NCI-H345 treated with DMSO at 0.1 percent for 48 hours (cell line): ENCODE results near the gene CCDC138.

ENCODE experiments used
- DNase-seq: peaks from one replicate; lab custom pipeline; 2025; ENCODE audit not compliant: unreplicated experiment; lab: John Stamatoyannopoulos, UW

CCDC138 gene

DNA sequence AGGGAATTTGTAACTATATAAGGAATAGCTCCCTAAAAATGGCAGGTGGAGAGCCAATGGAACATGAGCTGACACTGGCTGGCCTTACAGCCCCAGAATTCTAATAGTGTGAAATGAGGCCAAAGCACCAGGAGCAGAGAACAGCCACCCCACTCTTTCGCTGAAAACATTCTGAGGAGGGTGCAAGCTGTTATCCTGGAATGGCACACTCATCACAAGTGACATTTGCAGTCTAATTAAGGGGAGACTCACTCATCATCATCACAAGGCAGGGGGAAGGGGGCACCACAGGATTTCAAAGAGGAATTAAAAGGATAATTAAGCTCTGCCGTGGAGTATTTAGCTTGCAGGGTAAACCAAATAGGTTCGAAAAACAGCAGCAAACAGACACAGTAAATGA, 108.2 kb downstream of the CCDC138 start:
- DNase-seq, result no peak

DNA sequence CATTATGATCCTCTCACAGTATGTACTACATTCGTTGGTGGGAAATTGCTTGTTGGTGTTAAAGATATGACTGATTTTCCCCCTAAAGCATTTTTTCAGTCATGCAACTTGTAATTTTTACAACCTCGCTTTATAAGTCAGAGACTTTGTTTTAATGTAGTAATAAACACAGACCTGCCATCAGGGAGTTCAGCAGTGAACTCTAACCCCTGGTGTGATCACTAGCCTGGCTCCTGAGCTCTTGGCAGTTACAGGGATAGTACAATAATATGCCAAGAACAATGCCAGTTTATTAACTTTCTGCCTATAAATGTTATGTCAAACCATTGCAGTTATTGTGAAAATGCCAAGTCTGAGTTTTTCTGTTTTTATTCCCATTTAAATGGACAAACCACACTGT, 108.6 kb downstream of the CCDC138 start:
- no peak for DNase-seq

DNA sequence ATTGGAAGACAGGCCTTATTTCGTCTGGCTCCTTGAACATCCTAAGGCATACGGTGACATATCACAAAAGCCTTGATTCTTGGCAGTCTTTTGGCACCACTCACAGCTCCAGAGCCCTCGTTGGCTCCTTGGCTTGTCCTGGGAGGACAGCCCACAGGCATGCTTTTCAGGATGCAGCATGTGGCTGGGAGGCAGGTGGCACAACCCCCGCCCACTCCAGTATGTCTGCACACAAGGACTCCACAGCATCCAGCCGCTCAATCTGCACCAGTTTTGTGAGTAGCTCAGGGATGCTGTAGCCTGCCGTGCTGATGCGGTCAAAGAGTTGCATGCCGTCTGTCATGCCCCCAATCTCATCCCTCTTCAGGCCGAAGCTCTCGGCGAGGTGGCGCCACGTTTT, 110.2 kb downstream of the CCDC138 start:
- DNase-seq, result no peak

DNA sequence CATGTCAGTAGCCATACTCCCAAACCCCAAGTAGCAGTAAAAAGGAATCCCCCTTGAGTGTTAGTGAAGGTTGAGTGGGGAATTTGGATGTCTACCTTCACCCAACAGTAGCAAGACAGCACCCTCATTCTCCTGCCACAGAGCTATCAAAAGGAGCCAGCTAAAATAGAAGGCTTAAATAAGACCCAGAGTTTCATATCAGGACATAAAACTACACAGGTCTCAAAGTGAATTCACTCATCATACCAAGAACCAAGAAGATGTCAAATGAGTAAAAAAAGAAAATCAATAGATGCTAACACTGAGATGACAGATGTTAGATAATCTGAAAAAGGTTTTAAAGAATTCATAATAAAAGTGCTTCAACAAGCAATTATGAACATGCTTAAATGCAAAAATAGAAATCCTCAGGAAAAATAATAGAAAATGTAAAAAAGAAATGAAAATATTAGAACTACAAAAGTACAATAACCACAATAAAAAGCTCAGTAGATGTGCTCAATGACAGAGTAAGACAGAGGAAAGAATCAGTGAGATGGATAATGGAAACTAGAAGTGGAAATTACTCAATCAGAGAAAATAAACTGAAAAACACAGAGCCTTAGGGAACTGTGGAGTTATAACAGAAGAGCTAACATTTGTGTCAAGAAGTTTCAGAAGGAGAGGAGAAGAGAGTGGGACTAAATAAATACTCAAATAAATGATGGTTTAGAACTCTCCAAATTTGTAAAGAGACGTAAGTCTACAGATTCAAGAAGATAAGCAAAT, 111.9 kb downstream of the CCDC138 start:
- no peak for DNase-seq

DNA sequence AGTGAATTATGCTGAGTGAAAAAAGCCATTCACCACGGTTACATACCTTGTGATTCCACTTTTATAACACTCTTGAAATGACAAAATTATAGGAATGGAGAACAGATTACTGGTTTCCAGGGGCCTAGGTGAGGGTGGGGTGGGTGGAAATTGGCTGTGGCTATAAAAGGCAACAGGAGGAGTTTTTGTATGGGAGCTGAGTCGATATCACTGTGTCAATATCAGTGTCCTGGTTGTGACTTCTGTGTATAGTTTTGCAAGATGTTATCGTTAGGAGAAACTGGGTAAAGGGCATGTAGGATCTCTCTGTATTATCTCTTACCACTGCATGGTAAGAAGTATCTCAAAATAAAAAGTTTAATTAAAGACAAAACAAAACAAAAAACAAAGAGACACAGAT, 118.1 kb downstream of the CCDC138 start:
- no peak for DNase-seq

DNA sequence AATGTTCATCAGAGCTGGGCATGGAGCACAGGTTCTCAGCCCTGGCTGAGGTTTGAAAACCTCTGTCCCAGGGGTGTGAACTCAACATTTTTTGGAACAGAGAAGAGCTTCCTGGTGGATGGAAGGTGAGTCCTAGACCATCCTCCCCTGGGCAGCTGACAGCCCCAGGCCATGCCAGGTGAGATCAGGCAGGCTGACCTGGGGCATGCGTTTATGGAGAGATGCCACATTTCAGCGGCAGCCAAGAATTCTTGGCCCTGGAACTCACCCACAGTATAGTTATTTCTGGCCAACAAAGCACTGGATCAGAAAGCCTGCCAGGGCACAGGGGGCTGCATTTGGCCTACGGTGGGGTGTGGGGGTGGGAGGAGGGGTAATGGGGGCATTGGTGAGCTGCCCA, 118.6 kb downstream of the CCDC138 start:
- DNase-seq, result no peak

DNA sequence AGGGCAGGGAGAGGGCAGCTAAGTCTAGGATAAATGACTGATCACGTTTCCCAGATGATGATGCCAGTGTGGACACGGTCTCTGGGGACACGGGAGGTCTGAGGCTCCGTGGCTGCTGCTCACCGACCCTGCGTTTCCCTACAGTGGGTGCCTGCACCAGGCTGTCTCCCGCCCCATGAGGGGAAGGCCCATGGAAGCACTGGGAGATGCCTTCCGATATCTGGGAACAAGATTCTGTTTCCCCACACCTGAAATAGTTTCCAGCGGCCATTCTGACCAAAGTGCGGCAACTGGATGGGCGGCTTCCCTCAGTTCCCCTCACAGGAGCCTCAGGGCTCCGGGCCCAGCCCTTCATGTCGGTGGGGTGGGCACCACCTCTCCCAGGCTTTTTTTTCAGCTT, 119.3 kb downstream of the CCDC138 start:
- no peak for DNase-seq

DNA sequence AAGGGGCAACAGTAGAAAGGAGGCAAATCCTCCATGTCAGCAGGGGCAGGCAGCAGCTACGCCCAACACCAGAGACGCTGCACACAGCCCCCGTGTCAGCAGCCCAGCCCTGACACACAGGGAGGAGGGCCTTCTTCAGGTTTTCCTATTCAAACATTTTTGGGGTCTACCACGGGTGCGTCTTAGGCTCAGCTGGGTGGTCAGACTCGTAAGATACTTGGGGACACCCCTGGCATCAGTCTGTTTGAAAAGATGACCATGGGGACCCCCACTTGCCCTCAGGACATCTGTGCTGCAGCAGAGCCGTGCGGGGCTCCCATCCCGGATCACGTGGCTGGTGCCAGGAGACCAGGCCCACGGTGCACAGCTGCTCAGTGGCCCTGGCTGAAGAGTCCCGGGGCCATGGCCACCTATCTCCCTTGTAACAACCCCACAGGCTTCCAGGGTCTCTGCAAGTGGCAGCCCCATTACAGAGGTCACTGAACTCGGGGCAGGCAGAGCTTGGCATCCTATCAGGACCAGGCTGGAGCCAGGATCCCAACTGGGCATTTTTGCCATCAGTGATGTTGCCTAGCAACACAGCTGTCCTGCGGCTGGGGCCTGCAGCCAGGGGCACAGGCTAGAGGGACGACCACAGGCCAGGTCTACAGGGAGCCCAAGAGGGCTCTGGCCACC, 120.0 kb downstream of the CCDC138 start:
- no peak for DNase-seq

DNA sequence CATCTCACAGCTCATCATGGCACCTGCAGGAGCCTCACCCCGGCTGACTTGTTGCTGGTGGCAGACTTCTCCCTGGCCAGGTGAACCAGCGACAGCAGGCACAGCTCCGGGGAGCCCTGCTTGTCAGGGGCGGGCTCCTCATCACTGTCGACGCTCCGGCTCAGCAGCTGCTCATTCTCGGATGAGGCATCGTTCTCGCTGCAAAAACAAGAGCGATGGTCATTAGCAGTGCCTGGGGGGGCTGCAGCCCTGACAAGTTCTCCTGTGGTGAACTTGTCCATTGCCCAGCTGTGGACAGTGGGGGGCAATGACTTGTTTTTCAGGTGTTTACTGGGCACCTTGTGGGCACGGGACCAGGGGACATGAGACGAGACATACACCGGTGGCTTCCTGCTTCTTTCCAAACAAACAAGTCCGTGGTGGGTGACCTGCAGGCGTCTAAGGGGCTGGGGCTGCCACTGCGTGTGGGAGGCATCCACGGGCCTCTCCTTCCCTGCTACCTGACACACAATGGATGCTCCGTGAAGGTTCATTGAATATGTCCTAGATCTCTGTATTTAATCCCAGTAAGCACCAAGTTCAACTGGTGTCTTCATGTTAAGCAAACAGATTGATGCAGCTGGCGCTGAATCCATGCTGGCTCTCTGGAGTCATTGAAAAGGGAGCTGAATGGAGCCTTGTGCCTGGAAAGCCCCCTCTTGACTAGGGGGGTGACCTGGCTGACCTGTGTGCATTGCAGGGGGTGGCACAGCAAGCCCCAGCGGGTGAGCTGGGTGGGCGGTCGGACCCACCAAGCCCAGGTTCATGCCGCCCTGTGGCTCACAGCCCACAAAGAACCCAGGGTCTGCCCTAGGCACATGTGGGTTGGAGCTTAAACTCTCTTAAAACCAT, 121.5 kb downstream of the CCDC138 start:
- peak; percentile 6 for DNase-seq

DNA sequence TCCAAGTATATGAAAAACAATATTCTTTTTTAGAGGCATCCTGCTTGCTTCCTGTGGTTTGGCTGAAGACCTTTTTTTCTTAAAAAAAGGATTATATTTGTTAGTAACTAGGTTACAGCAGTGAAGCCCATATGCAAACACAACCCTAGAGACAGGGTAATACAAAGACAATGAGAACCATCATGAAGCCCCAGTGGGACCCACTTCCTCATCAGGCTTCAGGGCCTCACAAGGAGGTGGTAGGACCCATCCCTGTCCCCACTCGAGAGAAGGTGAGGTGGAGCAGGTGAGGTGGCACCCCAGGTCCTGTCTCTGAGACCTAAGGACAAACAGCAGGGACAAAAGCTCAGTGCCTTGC, 122.1 kb downstream of the CCDC138 start:
- no peak for DNase-seq

DNA sequence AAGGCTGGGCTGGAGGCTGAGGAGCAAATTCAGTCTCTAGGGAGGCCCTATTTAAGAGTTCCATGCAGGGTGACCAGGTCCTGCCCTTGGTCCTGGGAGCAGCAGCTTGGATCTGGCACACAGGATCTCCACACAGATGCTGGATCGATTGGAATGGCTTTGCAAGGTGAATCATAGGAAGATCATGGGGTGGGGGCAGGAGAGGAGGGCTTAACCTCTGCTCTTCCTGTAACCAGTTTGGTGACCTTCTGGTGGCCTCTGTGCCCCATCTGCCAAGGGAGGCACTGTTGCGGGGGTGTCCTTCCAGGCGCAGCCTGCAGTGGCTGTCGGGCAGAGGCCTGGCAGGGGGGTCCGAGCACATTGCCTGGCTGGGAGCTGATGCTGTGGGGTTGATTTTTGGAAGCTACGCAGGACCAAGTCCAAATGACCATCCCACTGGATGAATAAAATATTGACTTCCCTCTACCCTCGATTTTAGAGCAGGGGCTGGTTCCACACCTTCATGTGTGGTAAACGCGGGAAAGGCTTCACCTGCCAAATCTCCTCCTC, 122.8 kb downstream of the CCDC138 start:
- DNase-seq, result no peak

DNA sequence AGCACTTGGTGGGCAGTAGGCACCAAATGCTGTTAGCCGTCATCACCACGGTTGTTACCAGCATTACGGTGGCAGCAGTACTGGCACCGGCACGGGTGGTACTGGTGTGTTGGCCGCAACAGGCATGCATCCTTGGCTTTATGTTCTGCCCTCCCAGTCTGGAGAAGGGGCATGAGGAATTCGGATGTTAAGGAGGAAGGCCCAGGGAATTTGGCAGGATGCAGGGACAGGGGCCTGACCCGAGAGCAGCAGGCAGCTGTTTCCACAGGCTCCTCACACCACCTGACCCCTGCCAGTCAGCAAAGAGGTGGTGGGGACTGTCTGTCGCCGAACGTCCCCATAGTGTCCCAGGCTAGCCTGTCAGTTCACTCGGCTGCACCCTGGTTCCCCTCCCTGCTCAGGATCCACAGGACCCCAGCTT, 123.5 kb downstream of the CCDC138 start:
- DNase-seq, result no peak

DNA sequence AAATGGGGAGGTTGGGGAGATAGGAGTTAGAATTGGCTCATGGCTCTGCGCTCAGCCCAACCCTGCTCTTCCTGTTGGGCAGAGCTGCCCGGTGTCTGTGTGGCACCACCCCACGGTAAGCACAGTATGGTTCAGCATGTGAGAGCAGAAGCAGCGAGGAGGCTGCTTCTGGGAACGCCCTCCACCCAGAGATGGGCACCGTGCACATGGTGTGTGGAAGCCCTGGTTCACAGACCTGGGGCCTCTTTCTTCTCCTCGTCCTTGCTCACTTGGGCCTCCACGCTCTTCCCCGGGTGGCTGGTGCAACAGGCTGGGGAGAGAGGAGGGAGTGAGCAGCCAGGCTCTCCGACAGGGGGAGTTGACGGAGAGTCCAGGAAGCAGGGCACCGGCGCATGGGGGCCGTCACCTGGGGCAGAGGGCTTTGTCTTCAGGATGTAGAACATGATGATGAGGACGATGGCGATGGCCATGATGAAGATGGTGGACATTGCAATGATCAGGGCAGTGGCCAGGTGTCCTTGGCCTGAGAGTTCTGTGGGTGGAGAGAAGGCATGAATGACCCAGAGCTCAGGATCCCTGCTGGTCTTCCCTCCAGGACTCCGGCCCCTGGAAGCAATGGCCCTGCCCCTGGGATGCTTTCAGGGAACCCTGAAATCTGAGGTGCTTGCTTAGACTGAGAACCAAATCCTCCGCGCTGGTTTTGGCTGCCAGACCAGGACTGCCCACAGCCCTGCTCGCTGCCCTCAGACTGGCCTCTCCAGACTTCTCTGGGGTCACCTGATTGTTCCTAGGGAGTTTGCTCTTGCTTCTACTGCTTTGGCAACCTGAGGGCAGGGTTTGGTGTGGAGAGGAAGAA, 124.2 kb downstream of the CCDC138 start:
- no peak for DNase-seq

DNA sequence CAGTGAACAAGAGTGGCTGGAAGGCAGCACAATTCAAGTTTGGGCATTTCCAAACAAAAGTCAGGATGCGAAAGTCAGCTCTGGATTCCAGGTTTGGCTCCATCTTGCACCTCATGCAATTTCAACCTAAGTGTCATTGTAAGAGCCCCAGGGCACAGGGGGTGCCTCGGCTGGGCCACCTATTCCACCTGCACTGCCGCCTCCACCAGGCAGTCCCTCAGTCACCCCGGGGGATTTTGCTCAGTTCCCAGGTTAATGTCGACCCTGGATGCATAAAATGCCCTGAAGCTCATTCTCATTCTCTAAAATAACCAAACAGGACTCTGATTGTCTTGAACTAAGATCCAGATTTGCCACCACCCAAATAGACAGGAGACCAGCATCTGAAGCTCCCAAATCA, 124.8 kb downstream of the CCDC138 start:
- DNase-seq, result no peak

DNA sequence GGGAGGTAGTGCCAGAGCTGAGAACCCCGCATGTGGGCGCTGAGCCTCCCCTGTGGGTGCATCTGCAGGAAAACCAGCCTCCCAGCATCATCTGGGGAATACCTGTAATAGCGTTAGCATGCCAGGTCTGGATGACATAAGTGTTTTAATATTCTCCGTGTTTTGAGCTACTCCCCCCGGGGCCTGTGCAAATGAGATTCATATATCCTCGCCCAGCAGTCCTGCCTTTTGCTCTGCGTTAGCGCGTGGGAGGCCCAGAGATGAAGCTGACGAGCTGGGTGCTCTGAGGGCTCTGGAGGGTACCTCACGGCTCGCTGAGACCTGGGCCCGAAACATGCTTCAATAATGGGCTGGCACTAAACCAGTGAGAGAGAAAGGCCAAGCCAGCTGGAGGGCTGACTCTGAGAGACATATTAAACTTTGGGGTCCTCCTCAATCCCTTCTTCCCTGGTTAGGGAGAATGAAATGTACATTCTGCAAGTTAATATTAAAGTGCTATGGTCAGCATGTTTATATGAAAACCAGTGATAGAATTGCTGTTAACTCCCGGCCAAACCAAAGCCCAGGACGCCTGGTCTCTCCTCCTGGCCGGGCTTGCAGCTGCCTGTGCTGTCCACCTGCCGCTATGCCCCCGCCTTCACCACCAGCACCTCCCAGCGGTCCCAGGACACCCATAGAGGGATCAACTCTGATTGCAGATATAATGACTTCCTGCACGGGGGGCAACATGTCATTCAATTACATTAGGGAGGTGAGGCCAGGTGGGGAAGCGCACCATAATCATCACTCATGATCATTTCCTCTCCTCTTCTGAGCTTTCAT, 125.4 kb downstream of the CCDC138 start:
- no peak for DNase-seq

DNA sequence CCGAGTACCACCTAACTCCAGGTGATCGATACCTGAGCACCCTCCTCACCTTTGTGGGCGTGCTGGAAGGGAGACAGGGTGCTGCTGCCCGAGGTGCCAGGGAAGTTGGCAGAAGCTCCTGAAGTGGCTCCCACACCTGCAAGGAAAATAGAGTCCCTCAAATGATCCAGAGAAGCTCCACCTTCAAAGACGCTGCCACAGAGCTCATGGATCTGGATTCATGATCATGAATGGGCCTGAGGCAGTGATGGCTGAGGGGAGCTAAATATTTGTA, 126.0 kb downstream of the CCDC138 start:
- no peak for DNase-seq

DNA sequence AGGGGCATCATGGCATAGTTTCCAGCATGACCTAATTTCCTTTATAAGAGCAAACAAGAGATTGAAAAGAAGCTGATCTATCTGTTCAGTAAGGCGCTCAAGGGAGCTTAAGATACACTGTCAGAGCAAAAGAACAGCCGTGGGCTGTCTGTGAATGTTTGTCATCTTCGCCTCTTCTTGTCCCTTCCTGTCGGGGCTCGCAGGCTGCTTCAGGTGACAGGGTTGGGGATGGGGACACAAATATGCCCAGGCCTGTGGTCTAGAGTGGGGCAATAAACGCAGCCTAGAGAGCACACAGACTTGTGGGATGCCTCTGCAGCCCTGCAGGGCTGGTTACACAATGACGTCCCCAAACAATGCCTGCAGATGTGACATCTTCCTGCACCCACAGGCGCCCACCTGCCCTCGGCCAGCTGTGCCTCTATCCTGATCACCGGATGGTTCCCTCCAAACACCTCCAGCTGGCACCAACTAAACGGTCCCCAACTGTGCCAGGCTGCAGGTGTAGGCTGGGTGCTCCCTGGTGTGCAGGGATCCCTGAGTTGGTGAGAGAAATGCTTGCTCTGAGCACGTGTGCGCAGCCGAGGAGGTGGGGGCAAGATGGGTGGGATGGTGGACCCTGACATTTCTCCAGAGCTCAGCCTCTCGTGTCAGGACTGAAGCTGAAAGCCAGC, 129.7 kb downstream of the CCDC138 start:
- peak; percentile 41 for DNase-seq

DNA sequence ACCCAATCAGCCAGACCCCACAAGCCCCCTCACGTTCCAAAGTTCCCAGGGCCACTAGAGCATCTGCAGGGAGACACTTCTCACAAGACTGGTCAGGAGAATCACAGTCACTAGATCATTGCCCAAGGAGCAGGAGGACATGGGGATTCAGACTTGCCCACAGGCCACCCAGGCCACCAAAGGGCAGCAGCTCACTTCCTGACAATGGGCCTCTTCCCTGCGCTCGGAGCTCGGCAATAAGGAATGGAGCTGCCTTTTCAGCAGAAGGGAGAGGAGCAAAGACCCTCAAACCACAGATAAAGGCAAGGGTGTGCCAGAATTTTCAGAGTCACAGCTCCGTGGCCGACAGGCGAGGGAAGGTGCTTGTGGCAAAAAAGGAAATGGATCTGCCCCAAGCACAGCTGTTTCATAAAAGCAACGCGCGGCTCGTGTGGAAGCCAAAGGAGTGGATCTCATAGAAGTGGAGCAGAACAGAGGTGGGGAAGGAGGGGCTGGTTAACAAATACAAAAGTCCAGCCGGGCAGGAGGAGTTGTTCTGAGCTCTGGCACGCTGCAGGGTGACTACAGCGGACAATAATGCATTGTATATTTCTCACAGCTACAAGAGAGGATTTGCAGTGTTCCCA, 130.3 kb downstream of the CCDC138 start:
- no peak for DNase-seq

DNA sequence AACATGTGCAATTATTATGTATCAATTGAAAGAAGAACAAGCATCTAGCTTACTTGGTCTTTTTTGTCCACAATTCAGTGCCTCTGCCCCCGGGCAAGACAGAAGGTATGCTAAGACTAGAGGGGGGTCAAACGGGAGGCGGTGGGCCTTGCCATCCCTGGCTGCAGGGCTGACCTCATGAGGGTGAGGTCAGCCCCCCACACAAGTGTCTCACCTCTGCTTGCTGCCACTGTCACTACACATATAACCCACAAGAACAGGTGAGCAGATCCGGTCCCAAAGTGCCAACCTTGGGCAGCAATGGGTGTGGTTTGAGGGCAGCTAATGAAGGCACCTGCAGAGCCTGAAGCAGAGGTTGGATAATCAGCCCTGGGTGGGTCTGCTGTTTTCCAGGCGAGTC, 131.0 kb downstream of the CCDC138 start:
- DNase-seq, result no peak
